PC-9 (cell line): ENCODE data around the gene XAB2. TPM values are rescaled to one million over a fixed set of nuclear protein-coding genes. Genes with fewer than 3 reads are reported as not detected.

ENCODE experiments used
- BruUV-seq: library from RNA; stranded (reverse); fragments of 400-500 nt; replicated peaks from 2 replicates; lab custom pipeline; 2021; lab: Mats Ljungman, UMichigan
- CTCF ChIA-PET: fragments of 300-600 bp; sonication (Branson Sonifier 250); formaldehyde crosslinking; loops from one replicate; lab custom pipeline; 2022; ENCODE audit warnings: antibody characterized with exemption; lab: Charles Lee
- POLR2A ChIA-PET: fragments of 300-600 bp; sonication (Branson Sonifier 250); formaldehyde crosslinking; loops from one replicate; lab custom pipeline; 2022; ENCODE audit warnings: antibody characterized with exemption; ENCODE audit not compliant: unreplicated experiment; lab: Charles Lee
- DNase-seq, 2 experiments: peaks; one replicate each; pipeline versions ENCODE4 v3.0.0 to v3.0.0-alpha.2; 2015 to 2022; ENCODE audit warnings: mixed read lengths in 1 of 2
- H2AFZ ChIP-seq: fragments of 200-600 bp; sonication (generic); 2 replicates; pipeline ENCODE4 v1.8.1; 2017; ENCODE audit warnings: antibody characterized with exemption
- H3F3A ChIP-seq: fragments of 200-600 bp; sonication (generic); 2 replicates; pipeline ENCODE4 v1.8.1; 2017; ENCODE audit warnings: antibody characterized with exemption, mild to moderate bottlenecking, low read depth; ENCODE audit not compliant: insufficient read depth
- H3K27ac ChIP-seq: fragments of 200-600 bp; sonication (generic); 2 replicates; pipeline ENCODE4 v1.6.1; 2016; ENCODE audit warnings: mixed run types
- H3K27me3 ChIP-seq: fragments of 200-600 bp; sonication (generic); 2 replicates; pipeline ENCODE4 v1.6.1; 2016; ENCODE audit warnings: low read depth, mixed run types; ENCODE audit not compliant: insufficient read depth
- H3K36me3 ChIP-seq: fragments of 200-600 bp; sonication (generic); 2 replicates; pipeline ENCODE4 v1.6.1; 2016; ENCODE audit warnings: low read depth, mixed run types
- H3K4me1 ChIP-seq: fragments of 200-600 bp; sonication (generic); replicated peaks from 2 replicates; pipeline ENCODE4 v1.6.1; 2016; ENCODE audit warnings: mixed run types; ENCODE audit not compliant: insufficient read depth
- H3K4me2 ChIP-seq: fragments of 200-600 bp; sonication (generic); 2 replicates; pipeline ENCODE4 v1.6.1; 2017; ENCODE audit warnings: mixed run types
- H3K4me3 ChIP-seq: fragments of 200-600 bp; sonication (generic); 2 replicates; pipeline ENCODE4 v1.6.1; 2016; ENCODE audit warnings: mixed run types
- H3K79me2 ChIP-seq: fragments of 200-600 bp; sonication (generic); 2 replicates; pipeline ENCODE4 v1.6.1; 2017; ENCODE audit warnings: low read depth, mixed run types
- H3K9me2 ChIP-seq: fragments of 200-600 bp; sonication (generic); 2 replicates; pipeline ENCODE4 v1.8.1; 2017; ENCODE audit warnings: mild to moderate bottlenecking; ENCODE audit not compliant: insufficient read depth
- H3K9me3 ChIP-seq: fragments of 200-600 bp; sonication (generic); 2 replicates; pipeline ENCODE4 v1.8.1; 2016; ENCODE audit warnings: low read depth; ENCODE audit not compliant: insufficient read depth
- H4K20me1 ChIP-seq: fragments of 200-600 bp; sonication (generic); 2 replicates; pipeline ENCODE4 v1.8.1; 2017; ENCODE audit not compliant: insufficient read depth
- EZH2 ChIP-seq: fragments of 200-600 bp; sonication (generic); IDR thresholded peaks from 2 replicates; pipeline ENCODE4 v1.8.0; 2017; ENCODE audit warnings: antibody characterized with exemption, low read depth
- intact Hi-C: fragments of 100-400 bp; cut with micrococcal nuclease; formaldehyde crosslinking; loops from one replicate; pipeline ENCODE4 v1.10.0; 2022; ENCODE audit not compliant: unreplicated experiment
- total RNA-seq: library from RNA; stranded (reverse); gene quantifications from 2 replicates; pipeline ENCODE4 v1.2.3, GENCODE V29; 2021
- TF ChIP-seq, protein P1 (sequence below): fragments of 200-600 bp; sonication (generic); conservative IDR thresholded peaks from 2 replicates; pipeline ENCODE4 v1.6.1; 2017; ENCODE audit warnings: mixed run types, antibody characterized with exemption, mild to moderate bottlenecking, moderate library complexity

The XAB2 gene
- total RNA-seq, 1 experiment from 2014 or later: 44.9 TPM

DNA sequence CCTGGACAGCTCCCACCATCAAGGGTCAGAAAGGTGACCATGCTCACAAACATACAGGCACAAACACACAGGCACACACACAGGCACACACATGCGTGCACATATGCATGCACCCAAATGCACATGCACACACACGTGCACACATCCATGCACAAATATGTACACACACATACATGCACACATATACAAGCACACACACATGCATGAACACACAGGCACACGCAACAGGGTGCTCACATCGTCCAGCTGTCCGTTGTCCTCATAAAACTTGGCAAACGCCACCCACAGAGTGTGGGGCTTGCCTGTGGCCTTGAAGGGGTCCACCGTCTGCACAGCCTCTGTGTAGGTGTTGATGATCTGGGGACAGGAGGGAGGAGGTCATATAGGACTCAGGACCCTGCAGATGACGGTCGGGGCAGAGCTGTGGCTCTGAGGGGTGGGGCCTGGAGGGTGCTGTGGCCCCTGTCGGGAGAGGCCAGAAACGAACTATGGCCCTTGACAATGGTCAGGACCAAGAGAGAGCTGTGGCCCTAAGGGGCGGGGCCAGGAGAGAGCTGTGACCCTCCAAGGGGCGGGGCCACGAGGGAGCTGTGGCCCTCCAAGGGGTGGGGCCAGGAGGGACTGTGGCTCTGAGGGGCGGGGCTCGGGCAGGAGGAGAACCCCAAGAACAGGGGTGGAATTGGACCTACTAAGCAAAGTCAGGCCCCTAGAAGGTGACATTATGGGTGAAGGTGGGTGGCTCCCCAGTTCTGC lies 6.2 kb downstream of the XAB2 start:
- no peaks in the 10 kb centered on the region for H3K9me2 ChIP-seq
- no peaks in the 10 kb centered on the region for H3K9me3 ChIP-seq
- no peak for DNase-seq
- peaks cover 23% of the 10 kb centered on the region for H3K4me1 ChIP-seq
- H3F3A ChIP-seq: peaks cover 20% of the 10 kb centered on the region
- CTCF ChIA-PET: no interaction called here
- H3K79me2 ChIP-seq: peaks cover 25% of the 10 kb centered on the region
- no peak overlapping the region for H3K27ac ChIP-seq
- intact Hi-C loops: no loop called here
- no peak overlapping the region for H3K4me3 ChIP-seq
- H3K27me3 ChIP-seq: no peaks in the 10 kb centered on the region
- no TSS peak for BruUV-seq
- peaks cover 10% of the 10 kb centered on the region; the same call in 1 of the 2 replicates for H3K36me3 ChIP-seq
- H3K4me2 ChIP-seq: no peak overlapping the region
- TF ChIP-seq EZH2: no peak
- TF ChIP-seq, protein P1, sequence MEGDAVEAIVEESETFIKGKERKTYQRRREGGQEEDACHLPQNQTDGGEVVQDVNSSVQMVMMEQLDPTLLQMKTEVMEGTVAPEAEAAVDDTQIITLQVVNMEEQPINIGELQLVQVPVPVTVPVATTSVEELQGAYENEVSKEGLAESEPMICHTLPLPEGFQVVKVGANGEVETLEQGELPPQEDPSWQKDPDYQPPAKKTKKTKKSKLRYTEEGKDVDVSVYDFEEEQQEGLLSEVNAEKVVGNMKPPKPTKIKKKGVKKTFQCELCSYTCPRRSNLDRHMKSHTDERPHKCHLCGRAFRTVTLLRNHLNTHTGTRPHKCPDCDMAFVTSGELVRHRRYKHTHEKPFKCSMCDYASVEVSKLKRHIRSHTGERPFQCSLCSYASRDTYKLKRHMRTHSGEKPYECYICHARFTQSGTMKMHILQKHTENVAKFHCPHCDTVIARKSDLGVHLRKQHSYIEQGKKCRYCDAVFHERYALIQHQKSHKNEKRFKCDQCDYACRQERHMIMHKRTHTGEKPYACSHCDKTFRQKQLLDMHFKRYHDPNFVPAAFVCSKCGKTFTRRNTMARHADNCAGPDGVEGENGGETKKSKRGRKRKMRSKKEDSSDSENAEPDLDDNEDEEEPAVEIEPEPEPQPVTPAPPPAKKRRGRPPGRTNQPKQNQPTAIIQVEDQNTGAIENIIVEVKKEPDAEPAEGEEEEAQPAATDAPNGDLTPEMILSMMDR: no peak
- 0 out of 2 replicates have a peak, but pooled peaks cover 8% of the 10 kb centered on the region for H4K20me1 ChIP-seq
- H2AFZ ChIP-seq: no peak overlapping the region
- POLR2A ChIA-PET: no interaction called here

DNA sequence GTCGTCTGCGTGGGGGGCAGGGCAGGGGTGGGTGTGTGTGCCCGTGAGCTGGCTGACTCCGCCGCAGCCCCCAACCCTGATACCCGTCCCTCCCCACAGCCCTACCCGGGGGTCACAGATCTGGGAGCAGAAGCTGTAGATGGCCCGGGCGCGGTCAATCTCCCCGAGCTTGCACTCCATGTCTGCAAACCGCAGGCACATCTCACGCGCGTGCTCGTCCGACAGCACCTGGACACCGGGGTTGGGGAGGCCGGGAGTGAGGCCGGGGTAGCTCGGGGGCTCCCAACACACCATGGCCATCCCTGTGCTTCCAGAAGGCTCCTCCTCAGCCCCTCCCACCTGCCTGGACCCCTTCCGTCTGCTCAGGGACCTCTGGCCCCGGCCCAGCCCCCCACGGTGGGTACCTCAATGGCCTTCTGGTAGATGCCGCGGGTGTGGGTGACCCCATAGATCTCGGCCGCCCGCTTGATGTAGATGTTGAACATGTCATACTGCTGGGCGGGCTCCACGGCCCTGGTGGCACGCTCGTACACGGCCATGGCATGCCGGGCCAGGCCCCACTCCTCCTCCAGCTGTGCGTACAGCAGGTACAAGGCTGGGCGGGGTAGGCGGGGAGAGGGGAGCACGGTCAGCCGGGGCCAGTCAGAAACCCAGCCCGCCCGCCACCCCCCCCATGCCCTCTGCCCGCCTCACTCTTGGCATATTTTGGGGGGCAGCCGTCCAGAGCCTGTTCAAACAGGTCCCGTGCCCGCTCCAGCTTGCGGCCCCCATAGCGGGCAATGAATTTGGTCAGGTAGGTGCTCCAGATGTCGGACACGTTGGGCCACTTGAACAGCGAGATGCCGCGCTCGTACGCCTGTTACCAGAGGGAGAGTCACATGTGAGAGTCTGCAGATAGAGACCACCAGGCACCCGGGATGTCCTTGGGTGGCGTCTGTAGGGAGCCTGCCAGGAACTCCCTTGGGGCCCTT lies 8.6 kb downstream of the XAB2 start:
- H4K20me1 ChIP-seq: no peaks in the 10 kb centered on the region
- H3K9me3 ChIP-seq: no peaks in the 10 kb centered on the region
- H3K36me3 ChIP-seq: peaks cover 15% of the 10 kb centered on the region; the same call in 1 of the 2 replicates
- no peak overlapping the region for H3K27ac ChIP-seq
- no peaks in the 10 kb centered on the region for H3K27me3 ChIP-seq
- no peak overlapping the region for H3K4me2 ChIP-seq
- H3K9me2 ChIP-seq: no peaks in the 10 kb centered on the region
- BruUV-seq: no TSS peak
- no peak for TF ChIP-seq EZH2
- TF ChIP-seq, protein P1: no peak
- POLR2A ChIA-PET: no interaction called here
- H3K79me2 ChIP-seq: peaks cover 2% of the 10 kb centered on the region
- no peak overlapping the region for H2AFZ ChIP-seq
- CTCF ChIA-PET: no interaction called here
- DNase-seq: no peak
- H3K4me1 ChIP-seq: peaks cover 30% of the 10 kb centered on the region
- H3K4me3 ChIP-seq: no peak overlapping the region
- peaks cover 31% of the 10 kb centered on the region for H3F3A ChIP-seq
- intact Hi-C loops: no loop called here
